OCI-LY7 (cell line): ENCODE results near the gene PFKM. TPM values are rescaled to one million over a fixed set of nuclear protein-coding genes. Genes with fewer than 3 reads are reported as not detected.

ENCODE experiments used
- BruUV-seq: library from RNA; stranded (reverse); fragments of 400-500 nt; replicated peaks from 2 replicates; lab custom pipeline; 2021; lab: Mats Ljungman, UMichigan
- CTCF ChIA-PET: fragments of 300-600 bp; sonication (Branson Sonifier 250); formaldehyde crosslinking; loops from one replicate; lab custom pipeline; 2022; ENCODE audit warnings: antibody characterized with exemption; ENCODE audit not compliant: unreplicated experiment; lab: Charles Lee
- POLR2A ChIA-PET: fragments of 300-600 bp; sonication (Branson Sonifier 250); formaldehyde crosslinking; loops from one replicate; lab custom pipeline; 2022; ENCODE audit warnings: antibody characterized with exemption; lab: Charles Lee
- DNase-seq: peaks from one replicate; pipeline ENCODE4 v3.0.0-alpha.2; 2015; ENCODE audit warnings: low spot score
- H2AFZ ChIP-seq: fragments of 200-600 bp; sonication (generic), shearing (Covaris generic); 2 replicates; pipeline ENCODE4 v1.6.1; 2014; ENCODE audit warnings: mild to moderate bottlenecking, antibody characterized with exemption, low read length, moderate library complexity
- H3K27ac ChIP-seq: fragments of 200-600 bp; sonication (generic); 2 replicates; pipeline ENCODE4 v1.5.1; 2014; ENCODE audit warnings: mixed run types, low read depth, mild to moderate bottlenecking, moderate library complexity, low read length, inconsistent platforms; ENCODE audit not compliant: poor library complexity, severe bottlenecking
- H3K36me3 ChIP-seq: fragments of 200-600 bp; sonication (generic); 2 replicates; pipeline ENCODE4 v1.6.1; 2014; ENCODE audit warnings: mild to moderate bottlenecking, antibody characterized with exemption, low read length, moderate library complexity, mixed read lengths; ENCODE audit not compliant: insufficient read depth
- H3K4me1 ChIP-seq: fragments of 200-600 bp; sonication (generic); 2 replicates; pipeline ENCODE4 v1.5.1; 2014; ENCODE audit warnings: mild to moderate bottlenecking, low read length; ENCODE audit not compliant: insufficient read depth, poor library complexity, severe bottlenecking
- H3K4me2 ChIP-seq: fragments of 200-600 bp; sonication (generic); 2 replicates; pipeline ENCODE4 v1.6.1; 2014; ENCODE audit warnings: mild to moderate bottlenecking, low read length
- H3K4me3 ChIP-seq: fragments of 200-600 bp; sonication (generic); 2 replicates; pipeline ENCODE4 v1.5.1; 2014; ENCODE audit warnings: mild to moderate bottlenecking, low read depth, low read length; ENCODE audit not compliant: poor library complexity, severe bottlenecking
- H3K79me2 ChIP-seq: fragments of 200-600 bp; sonication (generic); 2 replicates; pipeline ENCODE4 v1.6.1; 2016; ENCODE audit warnings: low read depth, mild to moderate bottlenecking, low read length, moderate library complexity, mixed read lengths; ENCODE audit not compliant: insufficient read depth
- H3K9me2 ChIP-seq: fragments of 200-600 bp; sonication (generic); 2 replicates; pipeline ENCODE4 v1.6.1; 2016; ENCODE audit warnings: mild to moderate bottlenecking, low read length, mixed read lengths; ENCODE audit not compliant: insufficient read depth
- H3K9me3 ChIP-seq: fragments of 200-600 bp; sonication (generic); 2 replicates; pipeline ENCODE4 v1.6.1; 2014; ENCODE audit warnings: mild to moderate bottlenecking, mixed run types, low read length, mixed read lengths
- H4K20me1 ChIP-seq: fragments of 200-600 bp; sonication (generic); 2 replicates; pipeline ENCODE4 v1.6.1; 2014; ENCODE audit warnings: mild to moderate bottlenecking, antibody characterized with exemption, low read length, moderate library complexity, mixed read lengths; ENCODE audit not compliant: insufficient read depth
- CTCF ChIP-seq: fragments of 200-600 bp; sonication (generic); conservative IDR thresholded peaks from 2 replicates; pipeline ENCODE4 v1.5.1; 2014; ENCODE audit warnings: mild to moderate bottlenecking, antibody characterized with exemption, low read length, moderate library complexity, mixed read lengths
- EZH2phosphoT487 ChIP-seq: fragments of 200-600 bp; sonication (generic); IDR thresholded peaks from 2 replicates; pipeline ENCODE4 v1.6.1; 2018; ENCODE audit warnings: low read depth, borderline replicate concordance, mild to moderate bottlenecking, mixed run types, antibody characterized with exemption, low read length, moderate library complexity, mixed read lengths
- intact Hi-C: fragments of 100-400 bp; cut with micrococcal nuclease; formaldehyde crosslinking; loops from one replicate; pipeline ENCODE4 v1.10.0; 2022; ENCODE audit not compliant: unreplicated experiment
- total RNA-seq, 2 experiments: library from RNA; depleted of rRNA in 1 of 2; stranded (reverse); fragments of >200 nt in 1 of 2; shearing (Covaris generic) in 1 of 2; gene quantifications; 2 replicates each; pipeline ENCODE4 v1.2.3, GENCODE V29; 2014 to 2022

The PFKM gene
- total RNA-seq, 2 experiments from 2014 or later = 37.4 to 80.1 TPM

GRCh38 chr12:48165089-48165981, 46.2 kb downstream of the PFKM start:
- no peaks in the 10 kb centered on the region for H3K36me3 ChIP-seq
- intact Hi-C loops = loop anchor here (1.0 to 2.0 kb wide), 2 partner anchors 81 to 202 kb away; partner anchors contain the start of gene TMEM106C
- H3K79me2 ChIP-seq = no peaks in the 10 kb centered on the region
- ChIA-PET CTCF (interaction anchor here (0.7 kb wide), 1 partner anchor 33 kb away, joined by 3 read pairs; no protein-coding TSS in a partner anchor), POLR2A (no interaction called here)
- no peak for TF ChIP-seq EZH2phosphoT487
- TF ChIP-seq CTCF = peak; percentile 98
- no peaks in the 10 kb centered on the region for H3K4me1 ChIP-seq
- H3K9me3 ChIP-seq = no peaks in the 10 kb centered on the region
- no peaks in the 10 kb centered on the region for H4K20me1 ChIP-seq
- H2AFZ ChIP-seq = no peak overlapping the region
- H3K4me3 ChIP-seq = no peak overlapping the region
- BruUV-seq = no TSS peak
- peak; percentile 76 for DNase-seq
- H3K4me2 ChIP-seq = no peak overlapping the region
- no peak overlapping the region for H3K27ac ChIP-seq
- no peaks in the 10 kb centered on the region for H3K9me2 ChIP-seq

GRCh38 chr12:48169011-48169410, 49.8 kb downstream of the PFKM start:
- Histone ChIP-seq H3K4me2 (no peak overlapping the region), H3K79me2 (no peaks in the 10 kb centered on the region), H3K36me3 (no peaks in the 10 kb centered on the region), H3K9me3 (no peaks in the 10 kb centered on the region), H3K4me1 (no peaks in the 10 kb centered on the region), H3K9me2 (no peaks in the 10 kb centered on the region), H4K20me1 (no peaks in the 10 kb centered on the region), H2AFZ (no peak overlapping the region), H3K27ac (no peak overlapping the region), H3K4me3 (no peak overlapping the region)
- no TSS peak for BruUV-seq
- no peak for TF ChIP-seq CTCF
- no peak for TF ChIP-seq EZH2phosphoT487
- intact Hi-C loops = no loop called here
- CTCF ChIA-PET = no interaction called here
- DNase-seq = no peak
- POLR2A ChIA-PET = no interaction called here
